ENCODE data around the gene KAT2B. TPM values are rescaled to one million over a fixed set of nuclear protein-coding genes. Genes with fewer than 3 reads are reported as not detected.
A peak's percentile ranks its signal among the peaks of the same experiment; 100 is the strongest.

KAT2B gene
- total and polyA plus RNA-seq, 12 donors, result 11.4 to 104 (median 85.2) TPM

- WGBS, 2 donors, result 49 to 51% methylated on average over 6 of the region's 6 CpGs
- intact Hi-C loops (cut with DNase I), result no loop called here
- Histone ChIP-seq H3K4me1 (peaks cover 8 to 60% (median 39%) of the 10 kb centered on the region in 9 donors), H3K4me3 (no peak overlapping the region), H3K27ac (peak overlapping the region in 7 of 10 donors; percentile 1 to 41 (median 26)), H3K9me3 (no peaks in the 10 kb centered on the region), H3K36me3 (peaks cover 0 to 4% (median 0%) of the 10 kb centered on the region in 9 donors), H3K27me3 (no peaks in the 10 kb centered on the region)
- TF ChIP-seq, protein P1, sequence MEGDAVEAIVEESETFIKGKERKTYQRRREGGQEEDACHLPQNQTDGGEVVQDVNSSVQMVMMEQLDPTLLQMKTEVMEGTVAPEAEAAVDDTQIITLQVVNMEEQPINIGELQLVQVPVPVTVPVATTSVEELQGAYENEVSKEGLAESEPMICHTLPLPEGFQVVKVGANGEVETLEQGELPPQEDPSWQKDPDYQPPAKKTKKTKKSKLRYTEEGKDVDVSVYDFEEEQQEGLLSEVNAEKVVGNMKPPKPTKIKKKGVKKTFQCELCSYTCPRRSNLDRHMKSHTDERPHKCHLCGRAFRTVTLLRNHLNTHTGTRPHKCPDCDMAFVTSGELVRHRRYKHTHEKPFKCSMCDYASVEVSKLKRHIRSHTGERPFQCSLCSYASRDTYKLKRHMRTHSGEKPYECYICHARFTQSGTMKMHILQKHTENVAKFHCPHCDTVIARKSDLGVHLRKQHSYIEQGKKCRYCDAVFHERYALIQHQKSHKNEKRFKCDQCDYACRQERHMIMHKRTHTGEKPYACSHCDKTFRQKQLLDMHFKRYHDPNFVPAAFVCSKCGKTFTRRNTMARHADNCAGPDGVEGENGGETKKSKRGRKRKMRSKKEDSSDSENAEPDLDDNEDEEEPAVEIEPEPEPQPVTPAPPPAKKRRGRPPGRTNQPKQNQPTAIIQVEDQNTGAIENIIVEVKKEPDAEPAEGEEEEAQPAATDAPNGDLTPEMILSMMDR (IDR thresholded peaks at IDR 0.05), result no peak
- ATAC-seq, result no peak
- no peak for DNase-seq
Measured at GRCh38 chr3:20066850-20067617, 26.8 kb downstream of the KAT2B start.

DNA sequence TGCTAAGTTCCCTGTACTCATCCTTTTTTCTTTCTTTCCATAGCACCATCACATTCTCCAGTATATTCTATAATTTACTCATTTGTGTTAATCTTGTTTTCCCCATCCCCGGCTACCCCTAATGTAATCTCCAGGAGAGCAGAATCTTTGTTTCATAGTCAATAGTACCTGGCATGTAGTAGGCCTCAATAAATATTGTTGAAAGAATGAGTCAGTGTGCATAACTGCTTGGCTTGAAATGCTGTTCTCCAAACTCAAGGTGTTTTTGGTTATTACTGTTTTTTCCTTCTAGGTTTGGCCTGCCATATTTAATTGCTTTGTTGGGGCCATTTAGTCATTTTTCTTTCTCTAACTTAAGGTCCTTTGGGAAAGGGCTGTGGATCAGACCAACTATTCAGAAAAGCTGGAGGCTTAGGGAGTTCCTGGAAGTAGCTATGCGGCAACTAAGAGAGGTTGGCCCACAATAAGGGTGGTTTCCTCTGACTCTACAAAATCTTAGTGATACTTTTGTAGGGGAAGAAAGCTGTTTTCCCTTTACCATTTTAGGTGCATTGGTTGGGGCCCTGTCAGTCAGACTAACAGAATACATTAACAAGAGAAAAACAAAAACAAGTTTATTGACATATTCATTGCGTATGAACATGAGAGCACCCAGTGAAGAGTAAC, 28.4 kb downstream of the KAT2B start:
- peak overlapping the region in 1 of 10 donors; percentile 13 for H3K27ac ChIP-seq
- ATAC-seq (no peak), DNase-seq (no peak)
- intact Hi-C loops (cut with DNase I), result no loop called here
- H3K36me3 ChIP-seq, result peaks cover 0 to 18% (median 0%) of the 10 kb centered on the region in 9 donors
- H3K9me3 ChIP-seq, result no peaks in the 10 kb centered on the region
- H3K4me3 ChIP-seq, result no peak overlapping the region
- WGBS, 2 donors, result 79 to 92% methylated on average over 3 of the region's 3 CpGs
- H3K4me1 ChIP-seq, result peaks cover 8 to 69% (median 47%) of the 10 kb centered on the region in 9 donors
- no peaks in the 10 kb centered on the region for H3K27me3 ChIP-seq
- TF ChIP-seq, protein P1 (IDR thresholded peaks at IDR 0.05), result no peak

GRCh38 chr3:20069178-20069532, 28.9 kb downstream of the KAT2B start:
- no peaks in the 10 kb centered on the region for H3K9me3 ChIP-seq
- H3K27ac ChIP-seq, result peak overlapping the region in 1 of 10 donors; percentile 13
- ATAC-seq, result no peak
- no peaks in the 10 kb centered on the region for H3K27me3 ChIP-seq
- H3K36me3 ChIP-seq, result peaks cover 0 to 20% (median 0%) of the 10 kb centered on the region in 9 donors
- H3K4me1 ChIP-seq, result peaks cover 8 to 67% (median 48%) of the 10 kb centered on the region in 9 donors
- TF ChIP-seq, protein P1 (IDR thresholded peaks at IDR 0.05), result no peak
- no peak for DNase-seq
- H3K4me3 ChIP-seq, result no peak overlapping the region
- intact Hi-C loops (cut with DNase I), result no loop called here

DNA sequence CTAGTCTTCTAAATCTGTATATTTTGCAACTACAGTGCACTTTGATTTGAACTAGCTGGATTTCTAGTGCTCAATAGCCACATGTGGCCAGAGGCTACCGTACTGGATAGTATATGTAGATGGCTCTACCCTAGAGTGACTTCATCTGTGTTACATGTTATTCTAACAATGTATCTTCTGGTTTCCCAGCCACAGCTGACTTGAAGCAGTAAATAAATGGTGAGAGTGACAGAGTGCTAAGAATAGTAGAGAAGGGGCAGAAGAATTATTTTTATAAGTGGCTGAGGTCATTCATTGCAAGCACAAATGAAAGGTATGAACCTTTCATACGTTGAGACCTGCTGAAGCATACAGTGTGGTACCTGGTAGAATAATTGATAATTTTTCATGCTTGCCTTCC, 30.9 kb downstream of the KAT2B start:
- peak overlapping the region in 9 of 10 donors; percentile 5 to 64 (median 46) for H3K27ac ChIP-seq
- TF ChIP-seq, protein P1 (IDR thresholded peaks at IDR 0.05), result no peak
- H3K36me3 ChIP-seq, result peaks cover 0 to 29% (median 0%) of the 10 kb centered on the region in 9 donors
- WGBS, 2 donors, result 56 to 66% methylated on average over 2 of the region's 2 CpGs
- no peaks in the 10 kb centered on the region for H3K9me3 ChIP-seq
- DNase-seq, result no peak
- H3K27me3 ChIP-seq, result no peaks in the 10 kb centered on the region
- intact Hi-C loops (cut with DNase I), result no loop called here
- H3K4me1 ChIP-seq, result peaks cover 0 to 60% (median 32%) of the 10 kb centered on the region in 9 donors
- peak; percentile 56 to 86 (median 76) for ATAC-seq
- no peak overlapping the region for H3K4me3 ChIP-seq
